BLaER1 treated with 17β-estradiol and CSF1 and Interleukin-3, amounts not matched to agents 10 nM and 100 nM (cell line): ENCODE data around the gene AGK.
A peak's percentile ranks its signal among the peaks of the same experiment; 100 is the strongest.

ENCODE experiments used
- H3K27ac ChIP-seq, 11 experiments: shearing (Covaris generic); formaldehyde crosslinking; 2 replicates each; pipeline ENCODE4 v1.8.1; 2022
- H3K27me3 ChIP-seq, 11 experiments: shearing (Covaris generic); formaldehyde crosslinking; 2 replicates each; pipeline ENCODE4 v1.8.1; 2022
- H3K36me3 ChIP-seq, 11 experiments: shearing (Covaris generic); formaldehyde crosslinking; 2 replicates each; pipeline ENCODE4 v1.8.1; 2022
- H3K4me1 ChIP-seq, 10 experiments: shearing (Covaris generic); formaldehyde crosslinking; 2 replicates each; pipeline ENCODE4 v1.8.1; 2022
- H3K4me2 ChIP-seq, 11 experiments: shearing (Covaris generic); formaldehyde crosslinking; 2 replicates each; pipeline ENCODE4 v1.8.1; 2022
- H3K4me3 ChIP-seq, 10 experiments: shearing (Covaris generic); formaldehyde crosslinking; 2 replicates each; pipeline ENCODE4 v1.8.1; 2022
- H3K9ac ChIP-seq, 11 experiments: shearing (Covaris generic); formaldehyde crosslinking; 2 replicates each; pipeline ENCODE4 v1.8.1; 2022
- H3K9me3 ChIP-seq, 11 experiments: shearing (Covaris generic); formaldehyde crosslinking; replicated peaks in 1 of 11; 2 replicates each; pipeline ENCODE4 v1.8.1; 2022
- H4K20me1 ChIP-seq, 11 experiments: shearing (Covaris generic); formaldehyde crosslinking; 2 replicates each; pipeline ENCODE4 v1.8.1; 2022
- Cebpa-rat ChIP-seq, 11 experiments: shearing (Covaris generic); IDR thresholded peaks; 2 replicates each; pipeline ENCODE4 v1.8.1; 2022

The AGK gene

DNA sequence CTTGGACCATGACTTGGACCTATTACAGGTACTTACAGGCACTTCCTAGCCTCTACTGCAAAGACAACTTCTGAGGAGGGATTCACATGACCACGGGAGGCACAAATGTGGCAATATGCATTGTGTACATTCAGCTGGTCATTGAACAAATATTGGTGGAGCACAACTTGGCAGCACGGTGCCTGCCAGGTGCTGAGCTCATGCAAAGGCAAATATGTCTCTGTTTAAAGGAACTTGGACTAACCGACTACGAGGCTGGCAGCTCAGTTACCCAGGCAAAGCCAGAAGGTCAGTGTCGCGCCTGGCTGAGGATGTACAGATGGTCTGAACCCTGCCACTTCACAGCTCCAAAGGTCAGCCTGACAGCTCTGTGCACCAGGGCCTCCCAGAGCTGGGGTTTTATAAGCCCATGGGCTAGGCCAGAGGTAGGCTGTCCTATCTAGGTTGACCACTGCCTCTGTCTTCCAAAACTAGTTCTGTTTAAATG lies 144.6 kb downstream of the AGK start:
- Histone ChIP-seq H3K27ac (no peak overlapping the region), H4K20me1 (peaks cover 23 to 49% (median 34%) of the 10 kb centered on the region in 11 experiments; a peak in 19 of 22 replicates), H3K36me3 (0 out of 22 replicates have a peak, but pooled peaks cover 0 to 5% (median 0%) of the 10 kb centered on the region in 11 experiments), H3K9ac (no peak overlapping the region), H3K4me1 (peaks cover 47 to 56% (median 53%) of the 10 kb centered on the region in 10 experiments), H3K9me3 (no peaks in the 10 kb centered on the region), H3K4me3 (no peak overlapping the region), H3K4me2 (peak overlapping the region; percentile 35 to 97 (median 57); a peak in 19 of 22 replicates), H3K27me3 (no peaks in the 10 kb centered on the region)
- no peak for TF ChIP-seq Cebpa-rat (IDR thresholded peaks at IDR 0.05)

GRCh38 chr7:141696348-141696747 lies 145.1 kb downstream of the AGK start:
- peak overlapping the region; percentile 35 to 97 (median 57); a peak in 18 of 22 replicates for H3K4me2 ChIP-seq
- no peaks in the 10 kb centered on the region for H3K9me3 ChIP-seq

GRCh38 chr7:141697211-141697871 lies 146.1 kb downstream of the AGK start:
- TF ChIP-seq Cebpa-rat (IDR thresholded peaks at IDR 0.05): no peak
- Histone ChIP-seq H3K27me3 (peaks cover 0 to under 1% (median 0%) of the 10 kb centered on the region in 11 experiments; a peak in 2 of 22 replicates), H3K4me3 (no peak overlapping the region), H3K4me1 (peaks cover 51 to 60% (median 57%) of the 10 kb centered on the region in 10 experiments), H3K4me2 (peak overlapping the region; percentile 10 to 97 (median 69); a peak in 20 of 22 replicates), H3K9ac (no peak overlapping the region), H3K9me3 (no peaks in the 10 kb centered on the region), H3K36me3 (no peaks in the 10 kb centered on the region), H3K27ac (no peak overlapping the region), H4K20me1 (peaks cover 19 to 50% (median 36%) of the 10 kb centered on the region in 11 experiments; a peak in 19 of 22 replicates)

More at GRCh38 chr7:141696348-141696747, 145.1 kb downstream of the AGK start:
- Histone ChIP-seq H3K9ac (no peak overlapping the region), H4K20me1 (peaks cover 22 to 50% (median 36%) of the 10 kb centered on the region in 11 experiments; a peak in 19 of 22 replicates), H3K27me3 (no peaks in the 10 kb centered on the region), H3K27ac (no peak overlapping the region), H3K36me3 (0 out of 22 replicates have a peak, but pooled peaks cover 0 to under 1% (median 0%) of the 10 kb centered on the region in 11 experiments), H3K4me1 (peaks cover 49 to 58% (median 55%) of the 10 kb centered on the region in 10 experiments), H3K4me3 (no peak overlapping the region)
- no peak for TF ChIP-seq Cebpa-rat (IDR thresholded peaks at IDR 0.05)

DNA sequence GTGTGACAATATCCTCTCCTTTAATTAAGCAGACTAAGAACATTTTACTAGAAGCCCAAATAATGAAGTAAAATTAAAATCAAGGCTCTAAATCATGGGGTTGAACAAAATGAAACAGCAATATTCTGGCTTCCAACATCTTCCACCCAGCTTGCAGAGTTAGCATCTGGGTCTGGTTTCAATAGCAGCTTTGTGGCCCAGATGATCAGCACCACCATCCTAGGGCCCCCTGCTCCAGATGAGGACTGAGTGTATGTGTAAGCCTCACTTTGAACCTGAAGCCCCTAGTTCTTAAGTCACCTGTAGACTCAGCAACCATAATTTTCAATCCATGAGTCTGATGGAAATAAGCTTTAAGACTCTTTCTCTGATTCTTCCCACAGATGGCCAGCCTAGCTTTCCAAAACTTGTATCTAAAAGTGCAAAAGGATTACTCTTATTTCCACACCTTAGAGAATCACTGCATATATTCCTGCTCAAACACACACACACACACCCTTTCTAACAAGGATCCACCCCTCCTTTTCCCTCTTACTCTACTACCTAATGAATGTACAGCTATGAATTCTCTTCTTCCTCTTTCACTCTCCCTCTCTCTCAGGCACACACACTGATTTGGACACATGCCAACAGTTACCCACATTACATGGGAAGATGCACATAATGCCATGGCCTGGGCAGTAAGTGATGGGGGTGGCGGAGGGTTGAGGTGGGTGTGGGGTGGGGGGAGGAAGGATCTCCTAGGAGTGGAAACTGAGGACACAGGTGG lies 147.2 kb downstream of the AGK start:
- Histone ChIP-seq H3K36me3 (no peaks in the 10 kb centered on the region), H3K4me2 (peak overlapping the region; percentile 49 to 97 (median 85); a peak in 21 of 22 replicates), H3K9ac (no peak overlapping the region), H3K4me3 (no peak overlapping the region), H3K9me3 (no peaks in the 10 kb centered on the region), H4K20me1 (peaks cover 19 to 50% (median 36%) of the 10 kb centered on the region in 11 experiments; a peak in 18 of 22 replicates), H3K27me3 (peaks cover 7 to 11% (median 8%) of the 10 kb centered on the region in 11 experiments; a peak in 10 of 22 replicates), H3K4me1 (peaks cover 62 to 68% (median 65%) of the 10 kb centered on the region in 10 experiments), H3K27ac (no peak overlapping the region)
- TF ChIP-seq Cebpa-rat (IDR thresholded peaks at IDR 0.05): no peak

GRCh38 chr7:141699860-141700259 lies 148.7 kb downstream of the AGK start:
- H3K4me3 ChIP-seq: no peak overlapping the region
- TF ChIP-seq Cebpa-rat (IDR thresholded peaks at IDR 0.05): no peak
- peaks cover 19 to 50% (median 34%) of the 10 kb centered on the region in 11 experiments; a peak in 18 of 22 replicates for H4K20me1 ChIP-seq
- peaks cover 62 to 68% (median 65%) of the 10 kb centered on the region in 10 experiments for H3K4me1 ChIP-seq
- peaks cover 7 to 13% (median 10%) of the 10 kb centered on the region in 11 experiments; a peak in 10 of 22 replicates for H3K27me3 ChIP-seq
- no peak overlapping the region for H3K9ac ChIP-seq
- no peaks in the 10 kb centered on the region for H3K36me3 ChIP-seq
- no peak overlapping the region for H3K27ac ChIP-seq
- no peaks in the 10 kb centered on the region for H3K9me3 ChIP-seq
- H3K4me2 ChIP-seq: peak overlapping the region in 10 of 11 experiments; percentile 16 to 97 (median 92); a peak in 15 of 22 replicates

DNA sequence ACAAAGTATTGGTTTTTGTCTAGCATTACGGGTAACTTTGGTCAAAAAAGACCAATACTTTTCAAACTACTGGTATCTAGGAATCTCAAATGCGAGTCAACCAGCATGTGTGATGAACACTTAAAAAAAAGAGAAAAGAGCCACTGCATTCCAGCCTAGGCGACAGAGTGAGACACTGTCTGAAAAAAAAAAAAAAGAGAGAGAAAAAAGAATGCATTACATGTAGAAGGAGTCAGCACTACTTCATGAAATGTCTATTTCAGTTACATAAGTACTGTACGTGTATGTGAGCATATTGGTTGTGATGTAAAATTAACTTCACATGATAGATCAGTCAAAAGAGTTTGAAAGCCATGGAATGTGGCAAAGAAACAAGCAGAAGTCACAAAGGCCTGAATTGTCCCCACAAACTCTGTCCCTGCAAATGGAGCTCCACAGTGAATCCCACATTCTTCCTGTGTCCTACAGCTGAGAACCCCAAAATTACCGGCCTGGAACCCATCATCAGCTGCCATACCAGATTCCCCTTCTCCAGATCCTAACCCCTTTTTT lies 149.2 kb downstream of the AGK start:
- H3K4me2 ChIP-seq: peak overlapping the region; percentile 85 to 97 (median 93)
- no peak overlapping the region; a peak in 1 of 22 replicates for H3K27ac ChIP-seq
- peaks cover 7 to 13% (median 10%) of the 10 kb centered on the region in 11 experiments; a peak in 10 of 22 replicates for H3K27me3 ChIP-seq
- H4K20me1 ChIP-seq: peaks cover 19 to 49% (median 34%) of the 10 kb centered on the region in 11 experiments; a peak in 18 of 22 replicates
- H3K9me3 ChIP-seq: no peaks in the 10 kb centered on the region
- peaks cover 62 to 68% (median 65%) of the 10 kb centered on the region in 10 experiments for H3K4me1 ChIP-seq
- peak overlapping the region in 10 of 11 experiments; percentile 25 to 88 (median 61); a peak in 15 of 22 replicates for H3K9ac ChIP-seq
- H3K36me3 ChIP-seq: no peaks in the 10 kb centered on the region
- H3K4me3 ChIP-seq: peak overlapping the region; percentile 50 to 87 (median 78); a peak in 19 of 20 replicates
- no peak for TF ChIP-seq Cebpa-rat (IDR thresholded peaks at IDR 0.05)

GRCh38 chr7:141700848-141701371 lies 149.7 kb downstream of the AGK start:
- no peak for TF ChIP-seq Cebpa-rat (IDR thresholded peaks at IDR 0.05)
- Histone ChIP-seq H4K20me1 (peaks cover 19 to 44% (median 31%) of the 10 kb centered on the region in 11 experiments; a peak in 18 of 22 replicates), H3K4me2 (peak overlapping the region; percentile 85 to 97 (median 93)), H3K27ac (peak overlapping the region in 4 of 11 experiments; percentile 19 to 43 (median 34); a peak in 3 of 22 replicates), H3K27me3 (peaks cover 7 to 13% (median 10%) of the 10 kb centered on the region in 11 experiments; a peak in 10 of 22 replicates), H3K36me3 (no peaks in the 10 kb centered on the region), H3K9me3 (no peaks in the 10 kb centered on the region), H3K4me1 (peaks cover 57 to 63% (median 61%) of the 10 kb centered on the region in 10 experiments), H3K4me3 (peak overlapping the region; percentile 50 to 87 (median 78)), H3K9ac (peak overlapping the region; percentile 25 to 88 (median 59); a peak in 18 of 22 replicates)
